Suppressor macrophage treated with lipopolysaccharide for 1 hour (primary cell): ENCODE measurements around the gene WWOX.

ENCODE experiments used
- DNase-seq, 3 donors: peaks; one replicate each; pipeline ENCODE4 v3.0.0-alpha.2; 2020 to 2022

WWOX gene

DNA sequence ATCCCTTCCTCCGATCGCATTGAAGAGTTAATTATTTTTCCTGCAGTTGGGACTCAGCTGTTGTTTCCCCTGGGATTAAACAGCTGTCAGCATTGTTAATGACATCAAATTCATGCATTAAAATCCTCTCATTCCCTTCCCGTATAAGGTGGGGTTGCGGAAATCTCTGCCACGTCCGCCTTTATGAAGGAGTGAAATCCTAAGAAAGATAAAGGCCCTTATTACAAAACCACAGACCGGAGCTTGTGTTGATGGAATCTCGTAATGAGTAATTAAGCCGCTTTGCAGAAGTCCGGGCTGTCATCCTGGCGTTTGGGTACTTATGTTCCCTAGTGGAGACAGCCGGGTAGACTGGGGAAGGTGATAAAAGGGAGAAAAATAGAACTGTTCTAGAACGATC is 873.5 kb downstream of the WWOX start:
- DNase-seq = no peak

DNA sequence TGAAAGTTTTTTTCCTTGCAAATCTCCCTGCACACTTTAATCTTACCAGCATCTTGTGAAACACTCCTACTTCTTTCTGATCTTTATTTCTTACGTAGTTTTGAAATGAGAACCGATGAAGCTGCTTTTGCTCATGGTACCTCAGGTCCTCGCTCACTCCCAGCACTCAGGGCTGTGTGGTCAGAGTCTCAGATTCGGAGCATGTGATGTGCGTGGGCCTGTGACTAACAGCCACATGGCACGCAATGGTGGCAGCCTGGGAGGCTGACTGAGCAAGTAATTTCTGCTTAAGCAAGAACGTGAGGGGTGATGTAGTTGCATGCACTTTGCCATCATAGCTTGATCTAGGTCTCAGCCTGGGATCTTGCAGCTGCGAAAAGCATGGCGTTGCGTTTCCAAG is 876.8 kb downstream of the WWOX start:
- DNase-seq = peak; percentile 54 to 63 (median 60)

DNA sequence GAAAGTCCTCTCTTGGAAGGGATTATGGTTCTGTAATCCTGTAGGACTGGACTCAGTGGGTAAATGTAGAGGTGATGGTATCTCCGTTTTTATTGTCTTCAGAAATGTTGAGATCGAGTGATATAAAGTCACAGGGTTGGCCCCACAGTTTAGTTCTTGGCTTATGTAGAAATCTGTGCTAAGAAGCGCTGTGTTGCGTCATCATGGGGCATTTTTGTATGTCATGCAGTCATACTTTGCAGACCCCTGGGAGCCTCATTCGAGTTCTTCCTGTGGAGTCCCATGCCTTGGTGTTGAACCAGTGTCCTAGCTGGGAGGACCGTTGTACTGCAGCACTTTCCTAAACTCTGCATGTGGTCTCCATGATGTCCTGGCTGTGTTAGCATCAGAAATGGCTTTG is 881.4 kb downstream of the WWOX start:
- DNase-seq = no peak

- no peak for DNase-seq
Observed at GRCh38 chr16:78982096-78982744, 882.8 kb downstream of the WWOX start.

GRCh38 chr16:78984324-78984723 is 884.9 kb downstream of the WWOX start:
- DNase-seq = no peak

GRCh38 chr16:78984887-78985464 is 885.5 kb downstream of the WWOX start:
- peak in 1 of 3 donors; percentile 16 for DNase-seq

- no peak for DNase-seq
Observed at GRCh38 chr16:78985716-78986605, 886.5 kb downstream of the WWOX start.

- peak; percentile 21 to 61 (median 25) for DNase-seq
Observed at GRCh38 chr16:78987666-78988065, 888.2 kb downstream of the WWOX start.

- no peak for DNase-seq
Observed at GRCh38 chr16:78988361-78988969, 889.0 kb downstream of the WWOX start.

GRCh38 chr16:78990309-78990701 is 890.9 kb downstream of the WWOX start:
- DNase-seq = no peak

GRCh38 chr16:78992001-78992400 is 892.5 kb downstream of the WWOX start:
- DNase-seq = no peak

- DNase-seq = no peak
Observed at GRCh38 chr16:78993346-78993745, 893.9 kb downstream of the WWOX start.

DNA sequence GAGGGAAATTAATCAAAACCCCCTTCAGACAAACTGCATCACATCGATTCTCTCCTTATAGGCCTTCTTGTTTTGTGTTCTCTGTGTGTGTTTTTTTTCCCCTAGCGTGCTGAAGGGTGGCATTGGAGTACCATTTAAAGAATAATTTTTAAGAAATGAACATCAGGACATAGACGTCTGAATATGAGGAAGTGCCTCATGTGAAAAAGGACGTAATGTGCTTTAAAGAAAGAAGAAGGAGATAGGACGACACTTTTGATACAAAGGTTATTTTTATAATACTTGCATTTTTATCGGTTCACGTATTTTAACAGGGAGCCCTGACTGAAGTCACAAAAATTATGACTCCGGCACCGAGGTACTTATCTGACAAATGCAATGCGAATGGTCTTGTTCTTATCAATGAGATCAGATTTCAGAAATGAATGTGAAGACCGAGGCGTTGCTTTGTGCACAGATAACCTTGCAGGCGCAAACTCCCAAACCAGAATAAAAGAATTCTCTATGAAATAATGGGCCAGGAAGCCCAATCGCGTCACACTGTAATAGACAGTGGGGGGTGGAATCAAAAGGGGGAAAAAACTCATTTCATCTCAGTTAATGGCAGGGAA is 894.8 kb downstream of the WWOX start:
- no peak for DNase-seq

DNA sequence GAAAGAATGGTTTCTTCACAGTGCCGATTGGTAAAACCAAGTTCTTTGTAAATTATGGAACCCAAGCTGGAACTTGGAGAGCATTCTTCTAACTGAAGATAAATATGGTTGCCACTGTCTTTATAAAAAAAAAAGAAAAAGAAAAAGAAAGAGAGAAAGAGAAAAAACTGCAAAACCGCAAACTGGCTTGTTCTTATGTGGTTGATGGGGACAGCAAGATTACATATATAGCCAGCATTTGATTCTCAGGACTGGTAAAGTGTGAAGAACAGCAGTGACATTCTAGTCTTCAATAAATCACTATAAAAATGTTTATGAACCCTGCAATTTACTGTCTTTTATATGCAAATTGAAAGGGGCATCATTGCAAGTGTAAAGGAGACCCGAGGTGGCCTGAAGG is 896.0 kb downstream of the WWOX start:
- DNase-seq = no peak

DNA sequence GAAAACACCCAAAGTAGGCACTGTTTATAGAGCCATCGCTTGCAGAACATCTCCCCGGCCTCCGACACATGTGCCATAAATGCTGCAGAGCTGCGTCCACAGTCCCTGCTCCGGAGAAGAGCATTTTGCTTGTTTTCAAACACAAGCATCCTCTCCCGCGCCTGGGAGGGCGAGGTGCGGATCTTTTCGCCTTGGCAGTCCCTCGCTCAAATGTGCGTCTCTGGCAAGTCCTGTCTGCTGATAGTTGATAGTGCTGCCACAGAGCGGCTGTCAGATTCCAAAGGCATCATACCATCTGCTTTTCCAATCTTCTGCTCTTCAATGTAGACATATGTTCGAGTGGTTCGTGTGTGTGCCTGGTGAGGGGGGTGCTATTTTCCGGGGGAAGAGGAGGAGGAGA is 897.3 kb downstream of the WWOX start:
- DNase-seq = no peak

GRCh38 chr16:78998879-78999278 is 899.4 kb downstream of the WWOX start:
- DNase-seq = peak in 1 of 3 donors; percentile 20

DNA sequence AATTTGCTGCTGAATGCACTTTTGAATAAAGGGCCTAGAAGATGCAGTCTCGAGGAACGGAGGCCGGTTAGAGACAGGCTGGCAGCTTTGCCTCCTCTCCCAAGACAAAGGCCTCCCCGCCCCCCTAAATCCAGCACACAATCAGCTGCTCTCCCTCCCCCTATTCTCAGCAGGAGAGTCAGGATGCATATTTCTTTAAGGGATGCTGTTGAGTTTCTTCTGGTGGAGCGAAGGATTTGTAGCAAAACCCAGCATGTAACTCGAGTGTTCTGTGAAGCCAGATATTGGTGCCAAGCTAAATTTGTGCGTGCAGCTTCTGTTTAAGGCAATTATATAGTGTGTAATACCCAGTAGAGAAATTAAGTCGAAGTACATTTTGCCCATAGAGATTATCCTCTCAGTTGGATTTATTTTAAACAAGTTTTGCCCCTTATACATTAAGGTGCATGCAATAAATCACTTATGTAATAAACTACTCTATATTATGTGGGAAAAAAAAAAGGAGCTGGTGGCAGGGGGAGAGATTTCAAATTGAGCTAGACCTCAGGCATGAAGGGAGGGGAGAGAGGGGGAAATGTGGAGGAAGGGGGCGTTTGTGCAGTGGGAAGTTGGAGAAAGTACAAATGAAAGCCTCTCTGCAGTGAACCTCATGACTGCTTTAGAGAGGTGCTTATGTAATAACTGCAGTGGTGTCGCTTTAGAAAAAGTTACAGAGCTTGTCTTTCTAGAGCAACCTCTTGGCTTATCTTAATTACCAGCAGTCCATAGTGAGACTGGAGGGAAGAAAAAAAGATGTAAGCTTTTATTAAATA is 901.9 kb downstream of the WWOX start:
- peak in 1 of 3 donors; percentile 21 for DNase-seq

DNA sequence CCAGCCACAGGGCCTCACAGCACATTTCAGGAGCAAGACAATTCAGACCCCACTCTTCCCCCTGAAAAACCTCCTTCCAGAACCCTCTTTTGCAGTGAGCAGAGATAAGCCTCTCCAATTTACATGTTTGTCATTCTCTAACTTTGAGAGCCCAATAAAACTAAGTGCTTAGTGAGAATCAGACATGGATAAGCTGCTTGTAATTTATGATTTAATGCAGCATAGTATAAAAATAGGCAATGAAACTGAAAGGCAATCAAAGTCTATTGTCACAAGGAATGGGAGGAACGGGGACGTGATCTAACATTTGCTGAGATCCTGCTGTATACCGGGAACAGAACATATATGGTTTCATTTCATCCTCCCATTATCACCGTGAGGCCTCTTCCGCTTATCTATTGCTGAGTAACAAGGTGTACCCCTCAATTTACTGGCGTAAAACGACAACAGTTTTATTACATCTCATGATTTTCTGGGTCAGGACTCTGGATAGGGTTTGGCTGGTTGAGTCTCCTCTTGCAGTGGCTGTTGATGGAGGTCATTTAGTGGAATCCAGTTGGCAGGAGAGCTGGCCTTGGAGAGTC is 903.7 kb downstream of the WWOX start:
- no peak for DNase-seq

GRCh38 chr16:79004309-79004708 is 904.9 kb downstream of the WWOX start:
- no peak for DNase-seq

DNA sequence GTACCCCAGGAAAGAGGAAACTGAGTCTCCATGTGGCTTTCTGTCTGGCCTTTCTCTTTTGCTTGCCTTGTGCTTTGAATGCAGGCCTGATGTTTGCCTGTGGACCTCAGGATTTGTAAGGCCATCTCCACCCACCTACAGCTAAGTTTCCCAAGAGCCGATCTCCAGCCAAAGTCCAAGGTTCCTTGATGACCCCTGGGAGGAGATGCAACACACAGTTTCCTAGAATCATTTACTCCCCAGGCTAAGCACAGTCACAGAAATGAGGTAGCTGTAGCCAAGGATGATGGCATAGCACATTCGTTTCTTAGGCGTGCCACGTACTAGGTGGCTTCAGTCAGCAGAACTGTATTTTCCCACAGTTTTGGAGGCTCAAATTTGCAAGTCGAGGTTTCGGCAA is 905.6 kb downstream of the WWOX start:
- DNase-seq = peak in 1 of 3 donors; percentile 26

- DNase-seq = no peak
Observed at GRCh38 chr16:79006206-79006605, 906.8 kb downstream of the WWOX start.

GRCh38 chr16:79006765-79007164 is 907.3 kb downstream of the WWOX start:
- DNase-seq = peak; percentile 61 to 89 (median 73)
